Measurements from ENCODE around the gene LIN28B.

The LIN28B gene

DNA sequence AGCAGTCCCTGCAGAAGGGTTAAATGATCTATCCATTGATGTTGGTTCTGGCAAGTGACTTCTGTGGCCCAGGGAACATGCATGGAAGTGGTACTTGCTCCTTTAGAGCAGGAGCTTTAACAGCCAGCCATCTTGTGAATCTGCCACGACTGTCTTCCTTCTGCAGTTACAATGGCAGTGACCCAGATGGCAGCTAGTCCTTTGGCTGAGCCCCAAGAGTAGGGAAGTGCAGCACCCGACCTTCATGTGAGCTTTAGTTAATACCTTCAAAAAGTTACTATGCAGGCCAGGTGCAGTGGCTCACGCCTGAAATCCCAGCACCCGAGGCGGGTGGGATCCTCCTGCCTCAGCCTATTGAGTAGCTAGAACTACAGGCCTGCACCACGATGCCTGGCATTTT lies 156.5 kb downstream of the LIN28B start:
- no peak for TF ChIP-seq JUND (IDR thresholded peaks at IDR 0.05; ENCODE audit: low read depth)
- in situ Hi-C loops (cut with HindIII; ENCODE audit: low pct_unique_long_range_greater_than_20kb, low sequenced_read_pairs), result no loop called here
- DNase-seq (ENCODE audit: low read depth in 1 of 2, low spot score in 1 of 2), result no peak

DNA sequence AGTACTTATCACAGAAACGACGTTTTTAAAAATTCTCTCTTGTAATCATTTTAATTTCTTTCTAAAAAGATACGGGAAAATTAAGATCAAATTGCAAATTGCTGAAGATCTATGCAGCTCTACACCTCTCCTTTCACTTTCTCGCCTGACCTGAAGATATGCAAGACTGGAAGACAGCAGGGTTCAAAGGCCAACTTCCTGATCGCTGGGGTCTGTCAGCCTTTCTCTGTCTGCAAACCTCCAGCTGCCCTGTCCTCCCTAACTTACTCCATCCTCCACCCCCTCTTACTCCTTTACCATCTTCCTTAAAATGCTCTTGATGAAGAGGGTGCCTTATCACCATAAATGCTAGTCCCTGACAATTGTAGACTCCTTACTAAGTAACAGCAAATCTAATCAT lies 159.2 kb downstream of the LIN28B start:
- in situ Hi-C loops (cut with HindIII; ENCODE audit: low pct_unique_long_range_greater_than_20kb, low sequenced_read_pairs), result no loop called here
- no peak for TF ChIP-seq JUND (IDR thresholded peaks at IDR 0.05; ENCODE audit: low read depth)
- DNase-seq (ENCODE audit: low read depth in 1 of 2, low spot score in 1 of 2), result no peak

DNA sequence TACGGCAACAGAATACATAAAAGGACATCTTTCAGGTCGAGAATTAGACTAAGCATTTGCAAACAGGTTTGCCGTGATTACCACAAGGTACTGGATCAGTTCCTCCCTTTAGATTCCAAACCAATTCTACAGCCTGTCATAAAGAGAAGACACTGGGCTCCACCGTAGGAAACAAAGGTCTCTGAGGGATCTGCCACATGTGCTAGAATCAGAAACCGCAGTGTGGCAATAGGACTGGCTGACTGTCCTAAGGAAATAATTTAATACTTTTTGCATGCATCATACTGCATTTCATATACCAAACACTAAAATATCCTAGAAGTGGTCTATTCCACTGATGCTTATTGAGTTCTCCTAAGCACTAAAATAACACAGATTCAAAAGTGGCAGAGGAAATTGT lies 163.7 kb downstream of the LIN28B start:
- no peak for DNase-seq (ENCODE audit: low read depth in 1 of 2, low spot score in 1 of 2)
- no peak for TF ChIP-seq JUND (IDR thresholded peaks at IDR 0.05; ENCODE audit: low read depth)
- in situ Hi-C loops (cut with HindIII; ENCODE audit: low pct_unique_long_range_greater_than_20kb, low sequenced_read_pairs), result no loop called here

DNA sequence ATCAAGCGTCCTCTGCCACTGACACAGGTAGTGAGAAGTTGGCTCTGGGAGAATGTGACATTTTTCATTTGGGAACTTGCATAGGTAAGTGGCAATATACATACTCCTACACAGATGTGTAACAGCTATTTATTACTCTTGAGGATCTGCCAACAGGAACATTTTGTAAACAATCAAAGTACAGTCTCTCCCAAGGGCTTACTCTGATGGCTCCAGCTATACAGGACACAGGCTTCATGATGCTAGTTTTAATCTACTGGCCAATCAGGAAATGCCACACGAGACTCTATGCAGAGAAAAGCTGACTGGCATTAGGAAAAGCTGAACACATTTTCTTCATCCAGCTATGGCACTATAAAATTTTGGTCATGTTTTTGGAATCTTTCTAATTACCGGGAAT lies 165.1 kb downstream of the LIN28B start:
- in situ Hi-C loops (cut with HindIII; ENCODE audit: low pct_unique_long_range_greater_than_20kb, low sequenced_read_pairs), result no loop called here
- no peak for TF ChIP-seq JUND (IDR thresholded peaks at IDR 0.05; ENCODE audit: low read depth)
- DNase-seq (ENCODE audit: low read depth in 1 of 2, low spot score in 1 of 2), result peak in 1 of 2 experiments; percentile 32

DNA sequence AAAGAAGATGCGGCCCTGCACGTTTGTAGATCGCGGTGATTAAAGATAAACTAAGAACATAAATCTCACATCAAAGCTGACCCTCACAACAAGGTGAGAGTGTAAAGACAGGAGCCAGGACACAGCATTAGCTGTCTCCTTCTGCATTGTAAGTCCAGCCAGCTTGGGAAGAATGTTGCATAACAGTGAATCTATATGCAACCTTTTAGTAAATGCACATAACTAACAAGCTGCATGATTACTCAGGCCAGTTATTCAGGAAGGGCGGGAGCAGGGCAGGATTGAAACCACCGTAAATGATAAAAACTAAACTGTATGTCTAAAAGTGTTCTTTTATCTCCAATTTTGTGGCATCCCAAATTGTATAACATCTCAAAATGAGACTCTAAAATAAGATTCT lies 165.8 kb downstream of the LIN28B start:
- TF ChIP-seq JUND (IDR thresholded peaks at IDR 0.05; ENCODE audit: low read depth), result no peak
- in situ Hi-C loops (cut with HindIII; ENCODE audit: low pct_unique_long_range_greater_than_20kb, low sequenced_read_pairs), result no loop called here
- DNase-seq (ENCODE audit: low read depth in 1 of 2, low spot score in 1 of 2), result no peak
